Bone marrow (tissue), 2 donors: ENCODE results near the gene PAXIP1.
"Not testable (repeated sequence)": the region's sequence is repeated elsewhere in the genome, so short reads cannot be mapped to it uniquely, and the experiment has no call there.

Experiments
- DNase-seq, 2 donors: peaks; one replicate each; lab custom pipeline; 2025; lab: John Stamatoyannopoulos, UW

Gene PAXIP1, protein sequence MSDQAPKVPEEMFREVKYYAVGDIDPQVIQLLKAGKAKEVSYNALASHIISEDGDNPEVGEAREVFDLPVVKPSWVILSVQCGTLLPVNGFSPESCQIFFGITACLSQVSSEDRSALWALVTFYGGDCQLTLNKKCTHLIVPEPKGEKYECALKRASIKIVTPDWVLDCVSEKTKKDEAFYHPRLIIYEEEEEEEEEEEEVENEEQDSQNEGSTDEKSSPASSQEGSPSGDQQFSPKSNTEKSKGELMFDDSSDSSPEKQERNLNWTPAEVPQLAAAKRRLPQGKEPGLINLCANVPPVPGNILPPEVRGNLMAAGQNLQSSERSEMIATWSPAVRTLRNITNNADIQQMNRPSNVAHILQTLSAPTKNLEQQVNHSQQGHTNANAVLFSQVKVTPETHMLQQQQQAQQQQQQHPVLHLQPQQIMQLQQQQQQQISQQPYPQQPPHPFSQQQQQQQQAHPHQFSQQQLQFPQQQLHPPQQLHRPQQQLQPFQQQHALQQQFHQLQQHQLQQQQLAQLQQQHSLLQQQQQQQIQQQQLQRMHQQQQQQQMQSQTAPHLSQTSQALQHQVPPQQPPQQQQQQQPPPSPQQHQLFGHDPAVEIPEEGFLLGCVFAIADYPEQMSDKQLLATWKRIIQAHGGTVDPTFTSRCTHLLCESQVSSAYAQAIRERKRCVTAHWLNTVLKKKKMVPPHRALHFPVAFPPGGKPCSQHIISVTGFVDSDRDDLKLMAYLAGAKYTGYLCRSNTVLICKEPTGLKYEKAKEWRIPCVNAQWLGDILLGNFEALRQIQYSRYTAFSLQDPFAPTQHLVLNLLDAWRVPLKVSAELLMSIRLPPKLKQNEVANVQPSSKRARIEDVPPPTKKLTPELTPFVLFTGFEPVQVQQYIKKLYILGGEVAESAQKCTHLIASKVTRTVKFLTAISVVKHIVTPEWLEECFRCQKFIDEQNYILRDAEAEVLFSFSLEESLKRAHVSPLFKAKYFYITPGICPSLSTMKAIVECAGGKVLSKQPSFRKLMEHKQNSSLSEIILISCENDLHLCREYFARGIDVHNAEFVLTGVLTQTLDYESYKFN

GRCh38 chr7:155003092-155003375 lies at the start of gene PAXIP1:
Gene PAXIP1, minus strand, starts transcription at chr7:155003124. Its CDS starts 195 bp downstream, at chr7:155002929.
- peak in 1 of 2 donors; percentile 95 for DNase-seq

DNA sequence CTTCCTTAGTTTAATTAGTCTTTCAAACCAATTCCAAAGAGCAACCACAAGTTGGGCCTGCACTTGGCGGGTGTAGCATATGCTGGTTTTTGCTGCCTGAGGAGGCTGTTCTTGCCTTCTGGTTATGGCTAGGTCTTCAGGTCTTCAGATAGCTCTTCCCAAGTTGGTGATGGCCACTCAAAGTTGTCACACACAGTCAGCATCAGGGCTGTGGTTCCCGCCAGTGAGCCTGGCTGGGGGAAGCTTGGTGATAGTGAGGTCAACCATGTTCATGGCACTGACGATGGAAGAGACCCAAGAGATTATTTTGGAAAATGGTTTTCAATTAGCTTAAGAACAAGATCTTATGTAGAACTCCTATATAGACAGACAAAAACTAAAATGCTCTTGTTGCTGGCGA lies 48.4 kb upstream of the PAXIP1 start:
- DNase-seq = no peak

GRCh38 chr7:155048006-155048405 lies 45.1 kb upstream of the PAXIP1 start:
- no peak for DNase-seq

DNA sequence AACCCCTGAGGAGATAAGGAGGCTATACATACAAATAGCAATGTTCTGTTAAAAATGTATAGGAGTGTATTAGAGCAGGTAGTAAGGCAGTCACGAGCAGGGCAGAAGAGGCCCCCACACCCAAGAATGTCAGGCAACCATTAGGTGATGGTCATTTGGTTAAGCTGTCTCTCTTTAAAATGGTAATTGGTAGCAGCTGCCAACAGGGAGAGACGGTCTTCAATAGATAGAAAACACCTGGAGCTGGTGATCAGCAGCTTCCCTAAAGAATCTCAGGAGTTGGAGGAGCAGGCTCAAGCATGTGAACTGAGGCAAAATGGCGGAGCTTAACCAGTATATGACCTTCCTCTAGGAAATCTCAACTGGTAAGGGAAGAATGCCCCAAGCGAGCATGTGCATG lies 40.8 kb upstream of the PAXIP1 start:
- no peak for DNase-seq

- DNase-seq = no peak
These were observed 35.4 kb upstream of the PAXIP1 start for GRCh38 chr7:155038335-155038734.

DNA sequence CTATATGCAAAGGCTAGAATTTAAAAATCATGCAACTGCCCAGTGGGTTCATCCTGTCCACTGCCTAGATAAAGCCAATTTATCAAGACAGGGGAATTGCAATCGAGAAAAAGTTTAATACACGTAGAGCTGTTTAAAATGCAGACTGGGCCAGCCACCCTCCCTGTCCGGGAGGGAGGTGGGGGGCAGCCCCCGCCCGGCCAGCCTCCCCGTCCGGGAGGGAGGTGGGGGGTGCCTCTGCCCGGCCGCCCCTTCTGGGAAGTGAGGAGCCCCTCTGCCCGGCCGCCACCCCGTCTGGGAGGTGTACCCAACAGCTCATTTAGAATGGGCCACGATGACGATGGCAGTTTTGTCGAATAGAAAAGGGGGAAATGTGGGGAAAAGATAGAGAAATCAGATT lies 31.6 kb upstream of the PAXIP1 start:
- DNase-seq = not testable (repeated sequence)

- no peak for DNase-seq
These were observed 30.1 kb upstream of the PAXIP1 start for GRCh38 chr7:155032978-155033377.

DNA sequence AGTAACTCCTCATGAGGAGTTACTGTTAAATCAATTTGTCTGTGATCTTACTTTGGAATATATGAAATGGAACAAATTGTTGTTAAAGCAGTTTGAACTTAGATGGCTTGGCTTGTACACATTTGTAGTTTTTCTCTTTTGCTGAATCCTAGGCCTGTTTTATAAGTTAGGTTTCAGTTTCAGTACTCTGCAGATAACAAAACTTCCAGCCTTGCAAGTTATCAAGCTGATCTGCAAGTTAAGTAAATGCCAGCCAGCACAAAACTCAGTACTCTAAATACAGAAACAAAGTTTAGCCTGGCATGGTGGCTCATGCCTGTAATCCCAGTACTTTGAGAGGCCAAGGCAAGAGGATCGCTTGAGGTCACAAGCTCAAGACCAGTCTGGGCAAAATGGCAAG lies 25.0 kb upstream of the PAXIP1 start:
- DNase-seq = no peak

DNA sequence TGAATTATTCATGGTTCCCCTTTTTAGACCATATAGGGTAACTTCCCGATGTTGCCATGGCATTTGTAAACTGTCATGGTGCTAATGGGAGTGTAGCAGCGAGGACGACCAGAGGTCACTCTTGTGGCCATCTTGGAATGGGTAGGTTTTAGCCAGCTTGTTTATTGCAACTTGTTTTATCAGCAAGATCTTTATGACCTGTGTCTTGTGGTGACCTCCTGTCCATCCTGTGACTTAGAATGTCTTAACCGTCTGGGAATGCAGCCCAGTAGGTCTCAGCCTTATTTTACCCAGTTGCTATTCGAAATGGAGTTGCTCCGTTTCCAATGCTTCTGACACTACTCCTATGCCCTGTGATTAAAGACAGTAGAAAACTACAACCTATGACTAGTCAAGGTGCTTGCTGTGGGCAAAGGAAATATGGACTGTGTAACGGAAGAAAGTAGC lies 18.8 kb upstream of the PAXIP1 start:
- no peak for DNase-seq

DNA sequence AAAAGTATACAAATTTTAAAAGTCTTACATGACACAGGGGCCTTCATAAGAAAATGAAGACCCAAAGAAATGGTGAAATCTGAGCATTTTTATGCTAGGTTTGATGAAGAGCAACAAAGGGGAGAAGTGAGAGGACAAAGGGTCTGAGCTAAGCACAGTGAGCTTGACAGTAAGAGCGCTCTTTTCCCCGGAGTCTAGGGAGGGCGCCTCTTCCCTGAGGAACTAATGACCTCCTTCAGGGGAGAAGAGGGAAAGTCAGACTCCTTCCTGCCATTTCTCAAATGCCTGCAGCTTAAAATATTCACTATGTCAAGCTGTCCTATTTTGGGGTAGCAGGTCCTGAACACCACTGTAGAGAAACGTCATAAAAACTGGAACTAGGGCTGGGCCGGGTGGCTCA lies 18.1 kb upstream of the PAXIP1 start:
- no peak for DNase-seq

DNA sequence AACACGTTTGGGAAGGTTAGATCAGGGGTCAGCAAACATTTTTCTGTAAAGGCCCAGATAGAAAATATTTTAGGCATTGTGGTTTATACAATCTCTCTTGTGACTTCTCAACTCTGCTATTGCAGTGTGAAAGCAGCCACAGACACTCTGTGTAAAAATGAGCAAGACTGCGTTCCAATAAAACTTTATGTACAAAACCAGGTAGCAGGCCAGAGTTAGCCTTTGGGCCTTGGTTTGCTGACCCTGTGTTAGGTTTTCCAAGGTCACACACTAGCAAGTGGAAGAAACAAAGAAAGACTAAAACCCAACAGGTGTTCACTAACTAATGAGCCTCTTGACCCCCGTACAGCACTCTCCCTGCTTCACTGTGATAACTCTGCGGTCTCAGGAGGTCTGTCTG lies 14.9 kb upstream of the PAXIP1 start:
- DNase-seq = no peak

DNA sequence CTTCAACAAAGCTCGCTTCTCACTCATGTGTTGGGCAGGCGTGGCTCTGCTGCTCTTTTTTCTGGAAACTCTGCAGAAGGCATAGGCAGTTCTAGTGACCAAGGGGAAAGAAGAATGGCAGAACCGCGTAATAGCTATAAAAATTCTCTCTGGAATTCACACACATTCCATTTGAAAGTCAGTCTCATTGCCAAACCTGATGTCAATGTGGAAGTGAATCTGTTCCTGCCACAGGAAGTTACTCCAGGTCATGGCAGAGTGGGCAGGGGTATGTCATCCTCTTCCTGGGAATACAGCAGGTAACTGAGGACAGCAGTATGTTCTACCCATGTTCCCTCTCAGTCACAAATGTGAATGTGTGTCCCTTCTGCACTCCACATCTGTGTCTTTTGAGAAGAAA lies 8.2 kb upstream of the PAXIP1 start:
- DNase-seq = no peak

GRCh38 chr7:155009570-155010157 lies 6.7 kb upstream of the PAXIP1 start:
- no peak for DNase-seq

- peak in 1 of 2 donors; percentile 26 for DNase-seq
These were observed 5.0 kb upstream of the PAXIP1 start for GRCh38 chr7:155007947-155008346.

DNA sequence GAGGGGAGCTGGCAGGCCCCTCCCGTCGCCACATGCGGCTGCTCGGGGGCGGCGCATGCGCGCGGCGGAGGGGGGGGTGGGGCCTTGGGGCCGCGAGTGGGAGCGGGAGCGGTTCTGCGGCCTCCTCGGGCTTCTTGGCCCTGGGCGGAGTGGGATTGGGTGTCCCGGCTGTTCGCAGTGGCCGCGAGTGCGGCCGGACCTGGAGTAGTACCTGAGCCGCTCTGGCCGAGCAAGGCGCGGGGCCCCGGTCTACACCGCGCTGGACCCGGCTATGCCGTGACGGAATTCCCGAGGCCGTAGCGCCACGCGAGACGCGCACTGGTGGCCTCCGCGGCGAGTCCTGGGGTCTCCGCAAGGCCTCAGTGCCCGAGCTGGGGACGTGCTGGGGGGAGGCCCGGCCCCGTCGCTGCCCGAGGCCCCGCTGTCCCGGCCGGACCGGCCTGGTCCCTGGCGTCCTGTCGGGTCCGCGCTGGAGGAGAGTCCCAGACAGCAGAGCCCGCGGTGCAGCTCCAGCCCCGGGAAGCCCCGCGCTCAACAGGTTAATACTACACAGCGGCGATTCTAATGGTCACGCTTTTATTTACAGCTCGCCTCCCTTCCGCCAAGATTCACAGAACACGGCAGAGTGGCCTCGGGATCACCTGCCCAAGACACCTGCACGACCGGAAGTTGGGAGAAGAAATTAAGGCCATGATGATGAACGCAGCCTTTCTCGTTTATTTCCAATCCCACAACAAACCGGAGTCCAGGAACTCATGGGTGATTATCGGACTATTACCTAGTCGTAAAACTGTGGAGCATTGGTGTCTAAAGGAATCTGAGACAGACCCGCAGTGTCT lies 671 bp upstream of the PAXIP1 start:
- DNase-seq = peak in 1 of 2 donors; percentile 64

DNA sequence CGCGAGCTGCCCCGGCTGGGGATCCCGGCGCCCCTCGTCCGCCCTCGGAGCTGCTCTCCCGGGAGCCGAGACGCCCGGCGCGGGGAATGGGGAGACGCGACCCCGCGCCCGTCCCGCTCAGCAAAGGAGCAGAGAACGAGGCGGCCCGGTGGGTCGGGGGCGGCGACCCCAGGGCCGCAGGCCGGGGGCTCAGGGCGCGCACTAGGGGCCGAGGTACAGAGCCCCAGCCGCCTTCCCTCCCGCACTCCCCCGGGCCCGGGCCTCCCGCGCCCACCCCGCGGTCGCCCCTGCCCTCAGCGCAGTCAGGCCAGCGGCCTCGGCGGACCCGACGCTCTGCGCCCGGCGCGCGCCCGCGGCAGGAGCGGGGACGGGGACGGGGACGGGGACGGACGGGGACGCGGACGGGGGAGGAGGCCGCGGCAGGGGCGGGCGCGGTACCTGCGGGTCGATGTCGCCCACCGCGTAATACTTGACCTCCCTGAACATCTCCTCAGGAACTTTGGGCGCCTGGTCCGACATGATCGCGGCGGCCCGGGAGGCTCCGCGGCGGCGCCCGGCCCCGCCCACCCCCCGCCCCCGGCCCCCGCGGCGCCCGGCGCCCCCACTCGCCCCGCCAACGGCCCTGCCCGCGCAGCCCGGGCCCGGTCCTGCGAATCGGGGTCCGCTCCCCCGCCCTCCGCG lies 373 bp downstream of the PAXIP1 start:
- DNase-seq = peak in 1 of 2 donors; percentile 40

GRCh38 chr7:155001756-155002410 lies 1.0 kb downstream of the PAXIP1 start:
- DNase-seq = no peak

DNA sequence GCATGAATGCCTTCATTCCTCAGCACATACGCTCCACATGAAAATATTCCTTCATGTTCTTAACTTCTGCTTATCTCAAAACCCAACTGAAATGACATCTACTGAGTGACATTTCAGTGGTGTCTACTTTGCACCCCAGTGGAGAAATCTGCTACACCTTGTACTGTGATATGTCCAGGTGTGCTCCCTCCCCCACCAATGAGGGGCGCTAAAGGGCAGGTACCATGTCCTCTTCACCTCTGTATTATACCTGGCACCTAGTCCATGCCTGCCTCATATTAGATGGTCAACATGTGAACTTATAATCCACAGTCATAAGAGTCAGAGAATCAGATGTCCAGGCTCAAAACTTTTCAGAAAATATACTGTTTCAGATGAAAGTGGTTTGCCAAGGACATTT lies 2.1 kb downstream of the PAXIP1 start:
- DNase-seq = no peak

DNA sequence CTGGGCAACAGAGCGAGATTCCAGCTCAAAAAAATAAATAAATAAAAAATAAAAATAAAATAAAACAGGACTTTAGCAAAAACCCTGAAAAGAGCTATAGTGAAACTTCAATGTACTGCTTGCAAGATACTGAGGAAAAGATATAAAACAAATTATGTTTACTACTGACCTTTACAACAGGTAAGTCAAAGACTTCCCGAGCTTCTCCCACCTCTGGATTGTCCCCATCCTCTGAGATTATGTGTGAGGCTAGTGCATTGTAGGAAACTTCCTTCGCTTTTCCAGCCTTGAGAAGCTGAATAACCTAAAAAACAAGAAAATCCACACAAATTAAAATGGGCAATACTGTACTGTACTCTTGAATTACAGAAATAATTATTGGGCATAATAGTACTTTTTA lies 4.4 kb downstream of the PAXIP1 start:
- DNase-seq = no peak

DNA sequence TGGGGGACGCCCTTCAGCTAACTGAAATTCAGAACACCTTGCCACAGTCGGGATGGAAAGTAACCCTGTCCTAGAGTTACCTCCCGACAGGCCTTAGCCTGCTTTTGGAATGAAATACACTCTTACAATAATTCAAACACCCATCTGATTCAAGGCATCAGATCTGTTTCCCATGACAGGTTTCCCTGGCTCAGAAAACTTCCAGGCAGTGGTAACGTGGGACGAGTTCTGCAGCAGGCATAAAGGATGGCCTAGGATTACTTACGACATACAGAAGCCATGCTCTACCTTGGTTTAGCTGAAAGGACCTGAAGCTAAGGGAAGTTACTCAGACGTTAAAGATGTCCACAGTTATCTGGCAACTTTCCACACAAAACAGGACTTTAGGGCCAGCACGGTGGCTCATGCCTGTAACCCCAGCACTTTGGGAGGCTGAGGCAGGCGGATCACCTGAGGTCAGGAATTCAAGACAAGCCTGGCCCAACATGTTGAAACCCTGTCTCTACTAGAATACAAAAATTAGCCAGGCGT lies 5.0 kb downstream of the PAXIP1 start:
- no peak for DNase-seq
